ENCODE results near the gene CDKL5.

CDKL5 gene

GRCh38 chrX:18691431-18691830 lies 266.0 kb downstream of the CDKL5 start:
- DNase-seq: no peak

GRCh38 chrX:18692541-18692940 lies 267.1 kb downstream of the CDKL5 start:
- DNase-seq: no peak

GRCh38 chrX:18696653-18697052 lies 271.2 kb downstream of the CDKL5 start:
- DNase-seq: no peak

GRCh38 chrX:18698737-18699650 lies 273.6 kb downstream of the CDKL5 start:
- no peak for DNase-seq

GRCh38 chrX:18701621-18702361 lies 276.4 kb downstream of the CDKL5 start:
- DNase-seq: no peak

GRCh38 chrX:18702362-18703195 lies 277.2 kb downstream of the CDKL5 start:
- DNase-seq: no peak

Measured in nucleus accumbens (tissue), 56 donors.